Measurements from ENCODE around the gene NUCKS1.

DNA sequence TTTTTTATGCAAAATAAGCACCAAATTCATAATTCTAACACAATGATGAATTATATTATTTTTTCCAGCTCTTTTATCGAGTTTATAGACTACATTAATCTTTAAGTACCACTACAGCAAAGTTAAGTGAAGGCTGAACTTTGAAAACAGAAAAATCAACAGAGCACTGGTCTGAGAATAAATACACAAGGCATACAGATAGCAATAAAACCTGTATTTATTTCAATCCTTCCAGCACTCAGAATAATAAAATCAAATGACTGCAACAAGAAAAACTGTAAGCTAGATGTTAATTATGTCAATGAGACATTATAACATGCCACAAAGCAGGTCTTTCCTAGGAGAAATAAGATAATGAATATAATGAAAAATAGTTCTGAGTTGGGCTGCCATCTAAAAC is 24.5 kb downstream of the NUCKS1 start:
- TF ChIP-seq, protein P1, sequence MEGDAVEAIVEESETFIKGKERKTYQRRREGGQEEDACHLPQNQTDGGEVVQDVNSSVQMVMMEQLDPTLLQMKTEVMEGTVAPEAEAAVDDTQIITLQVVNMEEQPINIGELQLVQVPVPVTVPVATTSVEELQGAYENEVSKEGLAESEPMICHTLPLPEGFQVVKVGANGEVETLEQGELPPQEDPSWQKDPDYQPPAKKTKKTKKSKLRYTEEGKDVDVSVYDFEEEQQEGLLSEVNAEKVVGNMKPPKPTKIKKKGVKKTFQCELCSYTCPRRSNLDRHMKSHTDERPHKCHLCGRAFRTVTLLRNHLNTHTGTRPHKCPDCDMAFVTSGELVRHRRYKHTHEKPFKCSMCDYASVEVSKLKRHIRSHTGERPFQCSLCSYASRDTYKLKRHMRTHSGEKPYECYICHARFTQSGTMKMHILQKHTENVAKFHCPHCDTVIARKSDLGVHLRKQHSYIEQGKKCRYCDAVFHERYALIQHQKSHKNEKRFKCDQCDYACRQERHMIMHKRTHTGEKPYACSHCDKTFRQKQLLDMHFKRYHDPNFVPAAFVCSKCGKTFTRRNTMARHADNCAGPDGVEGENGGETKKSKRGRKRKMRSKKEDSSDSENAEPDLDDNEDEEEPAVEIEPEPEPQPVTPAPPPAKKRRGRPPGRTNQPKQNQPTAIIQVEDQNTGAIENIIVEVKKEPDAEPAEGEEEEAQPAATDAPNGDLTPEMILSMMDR (conservative IDR thresholded peaks at IDR 0.05; ENCODE audit: low read depth, low read length), result no peak
- no peak for TF ChIP-seq RCOR1 (IDR thresholded peaks at IDR 0.05; ENCODE audit: insufficient replicate concordance, low read length)
- TF ChIP-seq, protein P2, sequence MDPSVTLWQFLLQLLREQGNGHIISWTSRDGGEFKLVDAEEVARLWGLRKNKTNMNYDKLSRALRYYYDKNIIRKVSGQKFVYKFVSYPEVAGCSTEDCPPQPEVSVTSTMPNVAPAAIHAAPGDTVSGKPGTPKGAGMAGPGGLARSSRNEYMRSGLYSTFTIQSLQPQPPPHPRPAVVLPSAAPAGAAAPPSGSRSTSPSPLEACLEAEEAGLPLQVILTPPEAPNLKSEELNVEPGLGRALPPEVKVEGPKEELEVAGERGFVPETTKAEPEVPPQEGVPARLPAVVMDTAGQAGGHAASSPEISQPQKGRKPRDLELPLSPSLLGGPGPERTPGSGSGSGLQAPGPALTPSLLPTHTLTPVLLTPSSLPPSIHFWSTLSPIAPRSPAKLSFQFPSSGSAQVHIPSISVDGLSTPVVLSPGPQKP (IDR thresholded peaks at IDR 0.05; ENCODE audit: borderline replicate concordance, low read depth, low read length), result no peak
- no peak for TF ChIP-seq RAD21 (IDR thresholded peaks at IDR 0.05; ENCODE audit: low read length)

Measured in IMR-90 (cell line).